IMR-90 (cell line): ENCODE measurements around the gene GRHL3. TPM values are rescaled to one million over a fixed set of nuclear protein-coding genes. Genes with fewer than 3 reads are reported as not detected.

Source experiments
- ATAC-seq: fragments of 200-7000 bp; cut with Tn5 transposase; 2 replicates; pipeline ENCODE4 v1.9.1; 2020; ENCODE audit warnings: low read depth, mild to moderate bottlenecking, moderate library complexity
- BruUV-seq: library from RNA; stranded (reverse); fragments of 400-500 nt; replicated peaks from 2 replicates; lab custom pipeline; 2021; lab: Mats Ljungman, UMichigan
- CTCF ChIA-PET: fragments of 300-600 bp; formaldehyde crosslinking; extraction: SDS; loops from one replicate; lab custom pipeline; 2021; ENCODE audit warnings: antibody characterized with exemption; lab: Yijun Ruan, JAX
- POLR2A ChIA-PET: fragments of 300-600 bp; sonication (Branson Sonifier 250); formaldehyde crosslinking; loops from one replicate; lab custom pipeline; 2022; ENCODE audit warnings: antibody characterized with exemption; ENCODE audit not compliant: unreplicated experiment; lab: Charles Lee
- DNase-seq: peaks from one replicate; pipeline ENCODE4 v3.0.0; 2013
- H2AFZ ChIP-seq: replicated peaks from 2 replicates; pipeline ENCODE3; 2013; ENCODE audit warnings: low read length, mild to moderate bottlenecking; ENCODE audit not compliant: poor library complexity
- H2AK5ac ChIP-seq: 2 replicates; pipeline ENCODE4 v1.6.1; 2013; ENCODE audit warnings: low read depth, low read length, inconsistent platforms
- H2AK9ac ChIP-seq: replicated peaks from 2 replicates; pipeline ENCODE3; 2013; ENCODE audit warnings: mild to moderate bottlenecking, low read depth, low read length, moderate library complexity; ENCODE audit not compliant: poor library complexity
- H2BK120ac ChIP-seq: 2 replicates; pipeline ENCODE4 v1.6.1; 2013; ENCODE audit warnings: low read depth, low read length, inconsistent platforms
- H2BK15ac ChIP-seq: 3 replicates; pipeline ENCODE4 v1.6.1; 2013; ENCODE audit warnings: low read depth, low read length, inconsistent platforms
- H2BK20ac ChIP-seq: 2 replicates; pipeline ENCODE4 v1.6.1; 2013; ENCODE audit warnings: low read depth, mild to moderate bottlenecking, inconsistent platforms, low read length, moderate library complexity
- H2BK5ac ChIP-seq: 2 replicates; pipeline ENCODE4 v1.6.1; 2013; ENCODE audit warnings: mild to moderate bottlenecking, low read depth, low read length, inconsistent platforms; ENCODE audit not compliant: poor library complexity, severe bottlenecking
- H3K14ac ChIP-seq: replicated peaks from 2 replicates; pipeline ENCODE4 v1.6.1; 2013; ENCODE audit warnings: low read depth, low read length, inconsistent platforms
- H3K18ac ChIP-seq: 2 replicates; pipeline ENCODE4 v1.6.1; 2013; ENCODE audit warnings: low read depth, low read length, control low read depth
- H3K23ac ChIP-seq: 2 replicates; pipeline ENCODE4 v1.6.1; 2013; ENCODE audit warnings: low read depth, low read length, inconsistent platforms
- H3K27ac ChIP-seq: 2 replicates; pipeline ENCODE4 v1.5.1; 2013; ENCODE audit warnings: mild to moderate bottlenecking, control low read depth, low read length; ENCODE audit not compliant: insufficient read depth
- H3K27me3 ChIP-seq: 2 replicates; pipeline ENCODE4 v1.6.1; 2013; ENCODE audit warnings: low read length; ENCODE audit not compliant: control insufficient read depth, insufficient read depth
- H3K36me3 ChIP-seq: 2 replicates; pipeline ENCODE4 v1.6.1; 2013; ENCODE audit warnings: low read length, mixed read lengths; ENCODE audit not compliant: control insufficient read depth, insufficient read depth
- H3K4ac ChIP-seq: 2 replicates; pipeline ENCODE4 v1.6.1; 2013; ENCODE audit warnings: low read depth, low read length, inconsistent platforms
- H3K4me1 ChIP-seq: 2 replicates; pipeline ENCODE4 v1.6.1; 2013; ENCODE audit warnings: low read length, mixed read lengths; ENCODE audit not compliant: control insufficient read depth, insufficient read depth
- H3K4me2 ChIP-seq: 2 replicates; pipeline ENCODE4 v1.6.1; 2013; ENCODE audit warnings: low read depth, mild to moderate bottlenecking, control low read depth, low read length, moderate library complexity
- H3K4me3 ChIP-seq: 2 replicates; pipeline ENCODE4 v1.5.1; 2013; ENCODE audit warnings: low read depth, mild to moderate bottlenecking, control low read depth, low read length, moderate library complexity; ENCODE audit not compliant: insufficient read depth
- H3K56ac ChIP-seq: 2 replicates; pipeline ENCODE4 v1.6.1; 2013; ENCODE audit warnings: low read length, inconsistent platforms; ENCODE audit not compliant: insufficient read depth; ENCODE audit errors: extremely low read depth
- H3K79me1 ChIP-seq, 2 experiments: 2 replicates each; pipeline ENCODE4 v1.6.1; 2013; ENCODE audit warnings: low read length in 2 of 2, inconsistent platforms in 1 of 2, low read depth in 1 of 2
- H3K9ac ChIP-seq: 2 replicates; pipeline ENCODE4 v1.6.1; 2013; ENCODE audit warnings: low read depth, low read length, control low read depth
- H3K9me1 ChIP-seq: 2 replicates; pipeline ENCODE4 v1.6.1; 2013; ENCODE audit warnings: low read length, inconsistent platforms; ENCODE audit not compliant: insufficient read depth
- H3K9me3 ChIP-seq: 2 replicates; pipeline ENCODE4 v1.6.1; 2013; ENCODE audit warnings: low read length; ENCODE audit not compliant: control insufficient read depth, insufficient read depth
- H4K20me1 ChIP-seq: 2 replicates; pipeline ENCODE4 v1.6.1; 2013; ENCODE audit warnings: low read length, inconsistent platforms; ENCODE audit not compliant: insufficient read depth
- H4K5ac ChIP-seq: 2 replicates; pipeline ENCODE4 v1.6.1; 2013; ENCODE audit warnings: mild to moderate bottlenecking, low read depth, low read length, control low read depth
- H4K8ac ChIP-seq, 2 experiments: 2 replicates each; pipeline ENCODE4 v1.6.1; 2013; ENCODE audit warnings: low read depth in 2 of 2, low read length in 2 of 2, control low read depth in 1 of 2, inconsistent platforms in 1 of 2
- H4K91ac ChIP-seq: 2 replicates; pipeline ENCODE4 v1.6.1; 2013; ENCODE audit warnings: low read depth, low read length, inconsistent platforms; ENCODE audit not compliant: insufficient read depth
- BHLHE40 ChIP-seq: fragments of 150-350 bp; IDR thresholded peaks from 2 replicates; pipeline ENCODE4 v1.6.1; 2016; ENCODE audit warnings: mild to moderate bottlenecking, low read depth, low read length
- CEBPB ChIP-seq: IDR thresholded peaks from 2 replicates; pipeline ENCODE4 v1.6.1; 2012; ENCODE audit warnings: low read depth, low read length, improper control_type of control experiment
- FOS ChIP-seq: fragments of 150-350 bp; IDR thresholded peaks from 2 replicates; pipeline ENCODE4 v1.6.1; 2016; ENCODE audit warnings: low read depth, low read length
- MAFK ChIP-seq: IDR thresholded peaks from 2 replicates; pipeline ENCODE4 v1.6.1; 2012; ENCODE audit warnings: low read depth, low read length, improper control_type of control experiment
- MAZ ChIP-seq: IDR thresholded peaks from 2 replicates; pipeline ENCODE4 v1.6.1; 2012; ENCODE audit warnings: low read depth, mild to moderate bottlenecking, low read length, improper control_type of control experiment, moderate library complexity, borderline replicate concordance
- POLR2A ChIP-seq: IDR thresholded peaks from 2 replicates; pipeline ENCODE4 v1.6.1; 2012; ENCODE audit warnings: mild to moderate bottlenecking, low read depth, low read length
- RFX5 ChIP-seq: IDR thresholded peaks from 2 replicates; pipeline ENCODE4 v1.8.0; 2012; ENCODE audit warnings: low read depth, mild to moderate bottlenecking, low read length, moderate library complexity
- SMC3 ChIP-seq: fragments of 150-350 bp; IDR thresholded peaks from 2 replicates; pipeline ENCODE4 v1.6.1; 2016; ENCODE audit warnings: low read depth, mild to moderate bottlenecking, antibody characterized with exemption, low read length, moderate library complexity
- WGBS, 2 experiments: methylation state at CpG; one replicate each; pipeline versions ENCODE4 v1.1.5 to v1.1.7; 2013; ENCODE audit warnings: missing lambda C conversion rate in 2 of 2; ENCODE audit not compliant: insufficient read length in 1 of 2; ENCODE audit errors: extremely low coverage in 2 of 2; 5-methylcytosine and 5-hydroxymethylcytosine counted together
- dilution Hi-C: fragments of 300-500 bp; cut with HindIII; formaldehyde crosslinking; loops from one replicate; pipeline ENCODE4 v1.14.3; 2018; ENCODE audit warnings: low sequenced_read_pairs; ENCODE audit not compliant: unreplicated experiment
- in situ Hi-C: fragments of 300-500 bp; cut with MboI; formaldehyde crosslinking; loops from 3 replicates; pipeline ENCODE4 v1.14.3; 2019; ENCODE audit warnings: low sequenced_read_pairs, inconsistent platforms, mixed read lengths
- intact Hi-C: fragments of 100-400 bp; cut with micrococcal nuclease; formaldehyde crosslinking; loops from 2 replicates; pipeline ENCODE4 v1.10.0; 2022
- polyA plus RNA-seq, 3 experiments: library from polyadenylated mRNA; depleted of rRNA; stranded (reverse); fragments of >200 nt; gene quantifications; 2 replicates each; pipeline ENCODE4 v1.2.3, GENCODE V29; 2012; ENCODE audit warnings: low replicate concordance in 1 of 3
- total RNA-seq: library from RNA; depleted of rRNA; stranded (reverse); fragments of >200 nt; gene quantifications from 2 replicates; pipeline ENCODE4 v1.2.3, GENCODE V29; 2012
- TF ChIP-seq, protein P1 (sequence below): conservative IDR thresholded peaks from 2 replicates; pipeline ENCODE4 v1.5.1; 2012; ENCODE audit warnings: mild to moderate bottlenecking, low read depth, low read length, improper control_type of control experiment
- TF ChIP-seq, protein P2 (sequence below): fragments of 150-350 bp; IDR thresholded peaks from 2 replicates; pipeline ENCODE4 v1.6.1; 2017; ENCODE audit warnings: mild to moderate bottlenecking, antibody characterized with exemption, low read length, low read depth
- TF ChIP-seq, protein P3 (sequence below): fragments of 150-350 bp; IDR thresholded peaks from 2 replicates; pipeline ENCODE4 v1.6.1; 2016; ENCODE audit warnings: low read depth, mild to moderate bottlenecking, low read length, moderate library complexity, borderline replicate concordance

GRHL3 gene
- total and polyA plus RNA-seq, 2 of the 4 experiments (the other 2 are of a cell fraction): not detected

DNA sequence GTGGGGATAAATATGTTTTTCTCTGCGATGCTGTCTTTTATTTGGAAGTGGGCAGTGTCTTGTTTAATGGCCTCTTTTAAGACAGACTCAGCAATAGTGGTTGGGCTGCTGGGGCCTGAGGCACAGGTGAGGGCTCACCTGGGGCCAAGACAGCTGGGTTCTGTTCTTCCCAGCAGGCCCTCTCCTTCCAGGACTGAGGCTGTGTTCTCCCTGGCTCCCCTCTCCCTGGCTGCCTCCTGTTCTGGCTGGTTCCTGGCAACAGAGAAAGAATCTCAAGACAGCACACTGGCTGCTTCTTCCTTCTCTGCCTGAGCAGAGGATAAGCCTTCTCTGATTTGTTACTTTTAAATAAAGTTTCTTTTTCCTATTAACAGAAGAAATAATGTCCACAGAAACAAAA is 7.4 kb upstream of the GRHL3 start:
- no peak overlapping the region for H4K8ac ChIP-seq
- peaks cover 32% of the 10 kb centered on the region for H3K27me3 ChIP-seq
- no peak overlapping the region for H3K9ac ChIP-seq
- no peak overlapping the region for H2AFZ ChIP-seq
- H2BK120ac ChIP-seq: no peak overlapping the region
- H4K5ac ChIP-seq: no peak overlapping the region
- WGBS, 2 experiments: 80% methylated on average over 1 of the region's 1 CpG; no CpG with 5 or more reads in 1 of the 2 experiments
- intact Hi-C loops (no loop called here), dilution Hi-C loops (no loop called here), in situ Hi-C loops (no loop called here)
- no peaks in the 10 kb centered on the region for H3K9me1 ChIP-seq
- BruUV-seq: no TSS peak
- no peaks in the 10 kb centered on the region for H4K20me1 ChIP-seq
- H3K4me2 ChIP-seq: no peak overlapping the region
- no peak overlapping the region for H2BK5ac ChIP-seq
- H2BK15ac ChIP-seq: no peak overlapping the region
- no peak overlapping the region for H4K91ac ChIP-seq
- no peak overlapping the region for H3K14ac ChIP-seq
- TF ChIP-seq MAZ (no peak), SMC3 (no peak), POLR2A (no peak), FOS (no peak), CEBPB (no peak), BHLHE40 (no peak), RFX5 (no peak), MAFK (no peak)
- TF ChIP-seq, protein P1, sequence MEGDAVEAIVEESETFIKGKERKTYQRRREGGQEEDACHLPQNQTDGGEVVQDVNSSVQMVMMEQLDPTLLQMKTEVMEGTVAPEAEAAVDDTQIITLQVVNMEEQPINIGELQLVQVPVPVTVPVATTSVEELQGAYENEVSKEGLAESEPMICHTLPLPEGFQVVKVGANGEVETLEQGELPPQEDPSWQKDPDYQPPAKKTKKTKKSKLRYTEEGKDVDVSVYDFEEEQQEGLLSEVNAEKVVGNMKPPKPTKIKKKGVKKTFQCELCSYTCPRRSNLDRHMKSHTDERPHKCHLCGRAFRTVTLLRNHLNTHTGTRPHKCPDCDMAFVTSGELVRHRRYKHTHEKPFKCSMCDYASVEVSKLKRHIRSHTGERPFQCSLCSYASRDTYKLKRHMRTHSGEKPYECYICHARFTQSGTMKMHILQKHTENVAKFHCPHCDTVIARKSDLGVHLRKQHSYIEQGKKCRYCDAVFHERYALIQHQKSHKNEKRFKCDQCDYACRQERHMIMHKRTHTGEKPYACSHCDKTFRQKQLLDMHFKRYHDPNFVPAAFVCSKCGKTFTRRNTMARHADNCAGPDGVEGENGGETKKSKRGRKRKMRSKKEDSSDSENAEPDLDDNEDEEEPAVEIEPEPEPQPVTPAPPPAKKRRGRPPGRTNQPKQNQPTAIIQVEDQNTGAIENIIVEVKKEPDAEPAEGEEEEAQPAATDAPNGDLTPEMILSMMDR: no peak
- TF ChIP-seq, protein P2, sequence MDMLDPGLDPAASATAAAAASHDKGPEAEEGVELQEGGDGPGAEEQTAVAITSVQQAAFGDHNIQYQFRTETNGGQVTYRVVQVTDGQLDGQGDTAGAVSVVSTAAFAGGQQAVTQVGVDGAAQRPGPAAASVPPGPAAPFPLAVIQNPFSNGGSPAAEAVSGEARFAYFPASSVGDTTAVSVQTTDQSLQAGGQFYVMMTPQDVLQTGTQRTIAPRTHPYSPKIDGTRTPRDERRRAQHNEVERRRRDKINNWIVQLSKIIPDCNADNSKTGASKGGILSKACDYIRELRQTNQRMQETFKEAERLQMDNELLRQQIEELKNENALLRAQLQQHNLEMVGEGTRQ: no peak
- TF ChIP-seq, protein P3, sequence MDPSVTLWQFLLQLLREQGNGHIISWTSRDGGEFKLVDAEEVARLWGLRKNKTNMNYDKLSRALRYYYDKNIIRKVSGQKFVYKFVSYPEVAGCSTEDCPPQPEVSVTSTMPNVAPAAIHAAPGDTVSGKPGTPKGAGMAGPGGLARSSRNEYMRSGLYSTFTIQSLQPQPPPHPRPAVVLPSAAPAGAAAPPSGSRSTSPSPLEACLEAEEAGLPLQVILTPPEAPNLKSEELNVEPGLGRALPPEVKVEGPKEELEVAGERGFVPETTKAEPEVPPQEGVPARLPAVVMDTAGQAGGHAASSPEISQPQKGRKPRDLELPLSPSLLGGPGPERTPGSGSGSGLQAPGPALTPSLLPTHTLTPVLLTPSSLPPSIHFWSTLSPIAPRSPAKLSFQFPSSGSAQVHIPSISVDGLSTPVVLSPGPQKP: no peak
- no peak overlapping the region for H3K4me3 ChIP-seq
- H3K4me1 ChIP-seq: no peaks in the 10 kb centered on the region
- ChIA-PET POLR2A (no interaction called here), CTCF (no interaction called here)
- H2BK20ac ChIP-seq: no peak overlapping the region
- no peaks in the 10 kb centered on the region for H3K79me1 ChIP-seq
- H3K56ac ChIP-seq: no peak overlapping the region
- H3K36me3 ChIP-seq: no peaks in the 10 kb centered on the region
- no peak overlapping the region for H2AK5ac ChIP-seq
- no peak overlapping the region for H3K27ac ChIP-seq
- H2AK9ac ChIP-seq: no peak overlapping the region
- DNase-seq: no peak
- ATAC-seq: no peak
- H3K4ac ChIP-seq: no peak overlapping the region
- H3K18ac ChIP-seq: no peak overlapping the region
- no peak overlapping the region for H3K23ac ChIP-seq
- H3K9me3 ChIP-seq: no peaks in the 10 kb centered on the region
